OCI-LY1 (cell line): ENCODE data around the gene BABAM2.

Experiments
- CTCF ChIP-seq: fragments of 200-600 bp; sonication (generic), shearing (Covaris generic); IDR thresholded peaks from 2 replicates; pipeline ENCODE4 v1.5.1; 2017; ENCODE audit warnings: mild to moderate bottlenecking, antibody characterized with exemption, low read length, moderate library complexity, mixed read lengths
- EZH2 ChIP-seq: fragments of 200-600 bp; sonication (generic), shearing (Covaris generic); IDR thresholded peaks from 2 replicates; pipeline ENCODE4 v1.8.0; 2017; ENCODE audit warnings: borderline replicate concordance, mixed run types, mild to moderate bottlenecking, antibody characterized with exemption, low read length, moderate library complexity, mixed read lengths

GRCh38 chr2:28209261-28209691 lies 318.7 kb downstream of the BABAM2 start:
- no peak for TF ChIP-seq EZH2
- TF ChIP-seq CTCF = no peak
